Cerebellar nuclear complex (tissue), 1 donor: ENCODE data around the gene ADGB.
A peak's percentile ranks its signal among the peaks of the same experiment; 100 is the strongest.
"Not testable (repeated sequence)": the region's sequence is repeated elsewhere in the genome, so short reads cannot be mapped to it uniquely, and the experiment has no call there.

ENCODE experiments used
- DNase-seq, 2 experiments: peaks; one replicate each; lab custom pipeline; 2025; lab: John Stamatoyannopoulos, UW

The ADGB gene

GRCh38 chr6:146819596-146820320 is 221.0 kb downstream of the ADGB start:
- no peak for DNase-seq

- DNase-seq = no peak
Measured at GRCh38 chr6:146827216-146827928, 228.6 kb downstream of the ADGB start.

- no peak for DNase-seq
Measured at GRCh38 chr6:146829792-146830565, 231.2 kb downstream of the ADGB start.

DNA sequence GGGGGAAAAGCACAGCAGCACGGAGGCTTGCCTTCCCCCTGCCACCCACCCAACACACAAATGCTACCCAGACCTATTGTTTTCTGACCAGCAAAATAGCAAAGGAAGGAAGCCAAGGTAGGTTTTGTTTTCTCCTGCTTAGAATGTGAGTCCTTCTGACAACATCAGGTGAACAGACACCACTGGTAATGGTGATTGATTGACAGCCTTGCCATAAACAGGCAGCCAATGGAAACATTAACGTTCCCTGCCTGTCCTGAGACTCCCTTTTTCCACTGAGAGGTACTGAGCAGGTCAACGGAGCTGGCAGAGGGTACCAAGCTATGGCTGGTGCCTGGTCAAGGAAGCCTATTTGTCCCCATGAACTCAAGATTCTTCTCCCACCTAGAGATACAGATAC is 234.4 kb downstream of the ADGB start:
- no peak for DNase-seq

- no peak for DNase-seq
Measured at GRCh38 chr6:146840216-146840615, 241.4 kb downstream of the ADGB start.

DNA sequence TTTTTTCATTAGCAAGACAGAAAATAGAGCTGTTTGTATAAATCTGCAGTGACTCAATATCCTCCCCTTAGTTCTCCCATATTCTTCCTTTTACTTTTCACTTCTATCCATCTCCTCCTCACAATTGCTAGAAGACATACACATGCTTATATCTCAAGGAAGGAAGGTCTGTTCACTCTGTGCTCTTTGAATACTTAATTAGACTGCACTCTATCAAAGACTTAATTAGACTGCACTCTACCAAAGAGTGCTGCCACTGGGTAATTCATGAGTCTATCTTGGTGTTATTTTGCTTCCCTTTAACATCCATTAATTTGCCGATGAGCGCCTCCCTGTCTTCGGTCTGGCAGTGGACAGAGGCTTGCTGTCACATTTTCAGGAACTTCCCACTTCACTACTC is 241.9 kb downstream of the ADGB start:
- no peak for DNase-seq

- DNase-seq = no peak
Measured at GRCh38 chr6:146847426-146847825, 248.7 kb downstream of the ADGB start.

DNA sequence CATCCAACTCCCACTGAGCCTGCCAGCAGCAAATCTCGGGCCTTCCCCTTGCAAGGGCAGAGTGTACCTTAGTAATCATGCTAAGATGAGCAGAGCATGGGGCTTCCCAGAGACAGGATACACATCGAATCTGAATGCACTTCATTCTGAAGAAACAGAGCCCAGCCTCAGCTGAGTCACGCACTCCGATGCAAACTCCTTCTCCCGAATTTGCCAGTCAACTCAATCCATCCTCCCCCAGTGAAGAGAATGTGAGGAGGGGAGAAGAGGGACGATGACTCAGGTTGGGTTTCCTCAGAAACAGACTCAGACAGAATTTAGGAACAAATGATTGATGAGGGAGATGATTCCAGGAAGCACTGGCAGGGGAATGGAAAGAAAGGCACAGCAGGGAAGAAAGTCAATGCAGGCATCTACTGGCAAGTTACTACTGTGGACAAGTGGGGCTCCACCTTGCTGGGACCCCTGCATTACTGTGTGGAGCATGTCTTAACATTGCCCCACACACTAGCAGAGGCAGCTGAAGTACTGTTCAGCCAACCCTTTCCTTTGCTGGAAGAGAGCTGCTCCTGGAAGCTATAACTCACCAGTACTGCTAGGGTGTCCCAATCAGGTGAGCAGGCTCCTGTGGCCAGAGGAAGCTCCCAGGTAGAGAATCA is 251.6 kb downstream of the ADGB start:
- no peak for DNase-seq

GRCh38 chr6:146850981-146851380 is 252.2 kb downstream of the ADGB start:
- no peak for DNase-seq

GRCh38 chr6:146851837-146852236 is 253.1 kb downstream of the ADGB start:
- DNase-seq = no peak

GRCh38 chr6:146854521-146855255 is 255.9 kb downstream of the ADGB start:
- DNase-seq = not testable (repeated sequence)

DNA sequence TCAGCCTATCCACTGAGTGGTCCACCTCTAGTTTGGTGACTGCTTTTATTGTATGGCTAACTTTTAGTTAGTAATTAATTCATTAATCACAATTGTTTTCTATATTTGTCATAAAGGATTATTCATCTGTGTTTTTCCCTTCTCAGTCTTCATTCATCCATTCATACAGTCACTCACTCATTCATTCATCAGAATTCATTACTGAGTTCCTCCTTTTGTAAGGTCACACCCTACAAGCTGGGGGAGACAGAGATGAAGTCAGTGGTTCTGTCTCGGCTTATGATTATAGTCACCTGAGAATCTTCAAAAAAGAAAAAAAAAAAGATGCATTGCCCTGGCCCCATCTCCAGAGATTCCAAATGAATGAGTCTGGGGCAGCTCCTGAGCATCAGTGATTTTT is 257.1 kb downstream of the ADGB start:
- DNase-seq = no peak

DNA sequence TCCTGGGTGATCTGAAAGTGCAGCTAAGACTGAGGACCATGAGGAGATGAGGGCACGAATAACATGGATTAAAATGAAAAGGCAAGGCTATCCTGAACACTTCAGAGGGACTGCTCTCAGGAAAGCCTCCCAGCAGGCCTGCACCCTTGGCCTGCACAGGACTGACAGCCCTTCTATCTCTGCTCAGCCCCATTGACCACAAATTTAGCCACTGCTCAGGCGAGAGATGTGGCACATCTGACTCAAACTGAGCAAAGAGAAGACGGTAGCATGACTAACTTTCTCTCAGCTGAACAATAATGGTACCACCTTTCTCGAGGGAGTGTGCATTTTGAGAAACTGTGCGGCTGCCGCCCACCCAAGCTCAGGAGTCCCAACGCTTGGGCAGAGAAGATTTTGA is 257.5 kb downstream of the ADGB start:
- no peak for DNase-seq

- DNase-seq = peak in 1 of 2 experiments; percentile 47
Measured at GRCh38 chr6:146857180-146857979, 258.6 kb downstream of the ADGB start.

DNA sequence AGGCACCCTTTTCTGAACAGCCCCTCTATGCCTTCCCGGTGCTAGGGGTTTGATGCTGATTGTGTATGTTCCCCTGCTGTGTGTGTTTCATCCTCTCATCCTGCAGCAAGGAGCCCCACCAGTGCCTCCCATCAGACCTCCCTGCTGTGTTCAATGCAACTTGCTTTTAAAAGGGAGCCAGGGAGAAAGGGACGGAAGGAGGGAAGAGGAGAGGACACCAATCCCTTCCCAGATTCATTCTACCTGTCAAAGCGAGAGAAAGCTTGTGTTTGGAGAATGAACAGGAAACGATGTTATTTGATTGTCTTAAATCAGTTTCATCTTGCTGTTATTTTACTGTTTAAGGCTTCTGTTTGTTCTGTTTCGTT is 259.2 kb downstream of the ADGB start:
- no peak for DNase-seq

GRCh38 chr6:146859206-146859605 is 260.4 kb downstream of the ADGB start:
- DNase-seq = no peak

- no peak for DNase-seq
Measured at GRCh38 chr6:146859795-146860495, 261.2 kb downstream of the ADGB start.

DNA sequence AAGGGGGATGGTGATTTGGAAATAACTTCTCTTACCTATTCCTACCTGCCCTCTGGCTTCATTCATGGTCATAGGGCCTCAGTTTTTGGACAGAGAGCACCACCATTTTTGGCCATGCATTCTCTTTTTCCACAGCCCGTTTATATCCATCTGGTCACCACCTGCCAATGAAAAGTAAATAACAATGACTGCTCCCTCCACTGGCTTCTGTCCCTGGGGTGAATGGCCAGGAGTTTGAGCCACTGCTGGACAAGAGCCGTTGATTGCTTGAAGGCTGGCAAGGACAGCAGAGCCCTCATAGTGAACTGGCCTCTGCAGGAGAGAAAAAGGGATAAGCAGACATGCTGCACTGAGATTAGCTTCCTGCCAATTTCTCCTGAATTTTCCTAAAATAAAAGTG is 261.8 kb downstream of the ADGB start:
- peak in 1 of 2 experiments; percentile 23 for DNase-seq

DNA sequence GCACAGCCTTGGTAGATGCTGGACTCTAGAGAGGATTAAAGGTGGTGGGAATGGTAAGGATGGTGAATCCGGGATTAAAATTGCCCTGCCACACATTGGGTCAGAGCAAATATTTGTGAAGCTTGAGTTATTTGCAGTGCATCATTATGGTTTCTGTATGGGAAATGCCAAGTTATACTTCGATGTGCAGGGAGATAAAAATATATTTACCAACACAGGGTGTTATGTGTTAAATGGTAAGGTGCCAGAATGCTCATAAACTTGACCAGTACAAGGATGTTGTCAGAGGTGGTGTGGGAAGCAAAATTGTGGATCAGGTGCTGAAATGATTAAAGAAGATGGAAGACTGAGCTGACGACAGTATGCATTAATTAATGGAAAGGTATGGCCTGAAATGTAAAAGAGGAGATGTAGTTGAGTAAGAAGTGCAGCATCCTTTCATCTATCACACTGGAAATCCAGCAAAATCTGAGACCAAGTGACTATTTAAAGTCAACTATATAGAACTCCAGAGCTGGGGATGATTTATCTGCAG is 262.3 kb downstream of the ADGB start:
- DNase-seq = no peak

GRCh38 chr6:146861716-146862115 is 262.9 kb downstream of the ADGB start:
- DNase-seq = no peak
